DOHH2 (cell line): ENCODE results near the gene TAF4B.

Experiments used
- H3F3A ChIP-seq: fragments of 200-600 bp; sonication (generic), shearing (Covaris generic); 2 replicates; pipeline ENCODE4 v1.6.0; 2016; ENCODE audit warnings: antibody characterized with exemption, mild to moderate bottlenecking; ENCODE audit not compliant: control insufficient read depth, insufficient read depth
- H3K27ac ChIP-seq: fragments of 200-600 bp; sonication (generic); 2 replicates; pipeline ENCODE4 v1.5.1; 2014; ENCODE audit warnings: low read depth, mild to moderate bottlenecking, low read length, moderate library complexity
- H3K27me3 ChIP-seq: fragments of 200-600 bp; sonication (generic); 2 replicates; pipeline ENCODE4 v1.6.1; 2014; ENCODE audit warnings: mild to moderate bottlenecking, low read length, mixed read lengths; ENCODE audit not compliant: control insufficient read depth
- H3K36me3 ChIP-seq: fragments of 200-600 bp; sonication (generic); 2 replicates; pipeline ENCODE4 v1.6.1; 2014; ENCODE audit warnings: mild to moderate bottlenecking, low read length, moderate library complexity, mixed read lengths; ENCODE audit not compliant: control insufficient read depth
- H3K4me1 ChIP-seq: fragments of 200-600 bp; sonication (generic); 2 replicates; pipeline ENCODE4 v1.6.1; 2014; ENCODE audit warnings: mild to moderate bottlenecking, low read length, mixed read lengths; ENCODE audit not compliant: control insufficient read depth
- H3K4me2 ChIP-seq: fragments of 200-600 bp; sonication (generic); 2 replicates; pipeline ENCODE4 v1.6.0; 2014; ENCODE audit warnings: mild to moderate bottlenecking, low read length, moderate library complexity
- H3K4me3 ChIP-seq: fragments of 200-600 bp; sonication (generic); 2 replicates; pipeline ENCODE4 v1.5.1; 2014; ENCODE audit warnings: mild to moderate bottlenecking, low read length, mixed read lengths
- H3K79me2 ChIP-seq: fragments of 200-600 bp; sonication (generic); 2 replicates; pipeline ENCODE4 v1.6.1; 2014; ENCODE audit warnings: mild to moderate bottlenecking, low read length, mixed read lengths; ENCODE audit not compliant: control insufficient read depth
- H3K9me2 ChIP-seq: fragments of 200-600 bp; sonication (generic); replicated peaks from 2 replicates; pipeline ENCODE4 v1.6.1; 2014; ENCODE audit warnings: mild to moderate bottlenecking, low read length, mixed read lengths; ENCODE audit not compliant: control insufficient read depth
- H3K9me3 ChIP-seq: fragments of 200-600 bp; sonication (generic); 2 replicates; pipeline ENCODE4 v1.6.1; 2014; ENCODE audit warnings: antibody characterized with exemption, low read length, mixed read lengths; ENCODE audit not compliant: control insufficient read depth, insufficient read depth
- H4K20me1 ChIP-seq: fragments of 200-600 bp; sonication (generic); 2 replicates; pipeline ENCODE4 v1.6.0; 2014; ENCODE audit warnings: low read depth, mild to moderate bottlenecking, antibody characterized with exemption, low read length, moderate library complexity; ENCODE audit not compliant: control insufficient read depth, insufficient read depth
- EZH2phosphoT487 ChIP-seq: fragments of 200-600 bp; sonication (generic); IDR thresholded peaks from 2 replicates; pipeline ENCODE4 v1.6.1; 2017; ENCODE audit warnings: borderline replicate concordance, mild to moderate bottlenecking, antibody characterized with exemption, low read length, moderate library complexity, mixed read lengths
- TF ChIP-seq, protein P1 (sequence below): fragments of 200-600 bp; sonication (generic); IDR thresholded peaks from one replicate; pipeline ENCODE4 v1.5.1; 2014; ENCODE audit warnings: antibody characterized with exemption, mild to moderate bottlenecking, low read depth, low read length; ENCODE audit not compliant: poor library complexity, severe bottlenecking

Gene TAF4B

DNA sequence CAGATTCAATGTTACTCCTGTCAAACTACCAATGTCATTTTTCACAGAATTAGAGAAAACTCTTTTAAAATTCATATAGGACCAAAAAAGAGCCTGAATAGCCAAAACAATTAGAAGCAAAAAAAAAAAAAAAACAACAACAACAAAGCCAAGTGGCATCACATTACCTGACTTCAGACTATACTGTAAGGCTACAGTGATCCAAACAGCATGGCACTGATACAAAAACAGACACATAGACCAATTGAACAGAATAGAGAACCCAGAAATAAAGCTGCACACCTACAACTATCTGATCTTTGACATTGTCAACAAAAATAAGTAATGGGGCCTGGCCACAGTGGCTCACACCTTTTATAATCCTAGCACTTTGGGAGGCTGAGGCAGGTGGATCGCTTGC is 53.2 kb downstream of the TAF4B start:
- Histone ChIP-seq H3K9me3 (peaks cover 4% of the 10 kb centered on the region; the same call in 1 of the 2 replicates), H3K4me3 (no peak overlapping the region), H3F3A (no peaks in the 10 kb centered on the region), H3K27me3 (no peaks in the 10 kb centered on the region), H3K9me2 (no peaks in the 10 kb centered on the region), H3K27ac (no peak overlapping the region), H3K36me3 (peaks cover 66% of the 10 kb centered on the region), H3K79me2 (no peaks in the 10 kb centered on the region), H3K4me2 (no peak overlapping the region), H3K4me1 (peaks cover 3% of the 10 kb centered on the region), H4K20me1 (no peaks in the 10 kb centered on the region)
- TF ChIP-seq EZH2phosphoT487: no peak
- TF ChIP-seq, protein P1, sequence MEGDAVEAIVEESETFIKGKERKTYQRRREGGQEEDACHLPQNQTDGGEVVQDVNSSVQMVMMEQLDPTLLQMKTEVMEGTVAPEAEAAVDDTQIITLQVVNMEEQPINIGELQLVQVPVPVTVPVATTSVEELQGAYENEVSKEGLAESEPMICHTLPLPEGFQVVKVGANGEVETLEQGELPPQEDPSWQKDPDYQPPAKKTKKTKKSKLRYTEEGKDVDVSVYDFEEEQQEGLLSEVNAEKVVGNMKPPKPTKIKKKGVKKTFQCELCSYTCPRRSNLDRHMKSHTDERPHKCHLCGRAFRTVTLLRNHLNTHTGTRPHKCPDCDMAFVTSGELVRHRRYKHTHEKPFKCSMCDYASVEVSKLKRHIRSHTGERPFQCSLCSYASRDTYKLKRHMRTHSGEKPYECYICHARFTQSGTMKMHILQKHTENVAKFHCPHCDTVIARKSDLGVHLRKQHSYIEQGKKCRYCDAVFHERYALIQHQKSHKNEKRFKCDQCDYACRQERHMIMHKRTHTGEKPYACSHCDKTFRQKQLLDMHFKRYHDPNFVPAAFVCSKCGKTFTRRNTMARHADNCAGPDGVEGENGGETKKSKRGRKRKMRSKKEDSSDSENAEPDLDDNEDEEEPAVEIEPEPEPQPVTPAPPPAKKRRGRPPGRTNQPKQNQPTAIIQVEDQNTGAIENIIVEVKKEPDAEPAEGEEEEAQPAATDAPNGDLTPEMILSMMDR: no peak

DNA sequence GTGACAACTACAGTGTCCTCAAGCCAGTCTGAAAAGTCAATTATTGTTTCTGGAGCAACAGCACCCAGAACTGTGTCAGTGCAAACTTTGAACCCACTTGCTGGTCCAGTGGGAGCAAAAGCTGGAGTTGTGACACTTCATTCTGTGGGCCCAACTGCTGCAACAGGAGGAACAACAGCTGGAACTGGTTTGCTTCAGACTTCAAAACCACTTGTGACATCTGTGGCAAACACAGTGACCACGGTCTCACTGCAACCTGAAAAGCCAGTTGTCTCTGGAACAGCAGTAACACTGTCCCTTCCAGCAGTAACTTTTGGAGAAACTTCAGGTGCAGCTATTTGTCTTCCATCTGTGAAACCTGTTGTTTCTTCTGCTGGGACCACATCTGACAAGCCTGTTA is 59.8 kb downstream of the TAF4B start:
- H3K36me3 ChIP-seq: peaks cover 43% of the 10 kb centered on the region
- TF ChIP-seq EZH2phosphoT487: no peak
- TF ChIP-seq, protein P1: no peak
- H4K20me1 ChIP-seq: no peaks in the 10 kb centered on the region
- no peak overlapping the region for H3K4me3 ChIP-seq
- no peaks in the 10 kb centered on the region for H3K9me2 ChIP-seq
- no peak overlapping the region for H3K4me2 ChIP-seq
- no peak overlapping the region for H3K27ac ChIP-seq
- no peaks in the 10 kb centered on the region for H3K9me3 ChIP-seq
- 0 out of 2 replicates have a peak, but pooled peaks cover 4% of the 10 kb centered on the region for H3K79me2 ChIP-seq
- no peaks in the 10 kb centered on the region for H3K4me1 ChIP-seq
- H3K27me3 ChIP-seq: no peaks in the 10 kb centered on the region
- H3F3A ChIP-seq: no peaks in the 10 kb centered on the region

DNA sequence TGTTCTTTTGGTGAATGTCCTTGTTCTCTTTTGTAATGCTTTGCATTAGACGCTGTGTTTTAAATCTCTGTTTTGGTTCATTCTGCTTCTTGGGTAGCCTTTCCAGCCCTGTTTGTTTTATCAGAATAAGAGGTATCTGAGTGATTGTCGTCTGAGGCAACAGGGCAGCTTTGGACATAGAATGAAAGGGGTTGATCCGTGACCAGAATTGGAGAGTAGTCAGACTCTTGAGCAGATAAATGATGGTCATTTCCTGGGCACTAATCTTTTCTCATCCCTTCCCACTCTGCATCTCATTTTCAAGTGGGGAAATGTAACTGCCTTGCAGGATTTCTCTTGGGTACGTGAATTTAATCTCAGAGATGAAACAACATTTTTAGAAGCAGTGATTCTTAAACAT is 61.4 kb downstream of the TAF4B start:
- Histone ChIP-seq H3K4me2 (no peak overlapping the region), H4K20me1 (no peaks in the 10 kb centered on the region), H3K36me3 (peaks cover 48% of the 10 kb centered on the region), H3K4me1 (no peaks in the 10 kb centered on the region), H3K4me3 (no peak overlapping the region), H3K27ac (no peak overlapping the region), H3F3A (no peaks in the 10 kb centered on the region), H3K9me2 (no peaks in the 10 kb centered on the region), H3K27me3 (no peaks in the 10 kb centered on the region), H3K79me2 (0 out of 2 replicates have a peak, but pooled peaks cover 4% of the 10 kb centered on the region), H3K9me3 (no peaks in the 10 kb centered on the region)
- TF ChIP-seq EZH2phosphoT487: no peak
- TF ChIP-seq, protein P1: no peak

DNA sequence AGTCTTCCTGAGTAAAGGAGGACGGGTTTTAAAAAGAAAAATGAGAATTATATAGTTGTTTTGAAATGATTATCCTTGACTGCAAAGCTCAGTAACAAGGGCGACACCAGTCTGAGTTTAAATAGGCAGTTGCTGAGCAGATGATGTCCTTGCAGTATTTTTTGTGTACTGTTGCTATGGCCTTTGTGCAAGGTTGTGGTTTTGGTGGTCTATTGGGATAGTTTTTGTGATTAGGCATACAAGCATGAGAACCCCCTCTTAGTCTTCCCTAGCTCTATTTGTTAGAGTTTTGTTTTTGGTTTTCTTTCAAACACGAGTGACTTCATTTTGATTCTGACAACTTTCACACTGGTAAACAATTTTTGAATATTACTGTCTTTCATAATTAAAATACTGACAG is 64.1 kb downstream of the TAF4B start:
- Histone ChIP-seq H3K4me2 (no peak overlapping the region), H3K4me1 (no peaks in the 10 kb centered on the region), H3K27ac (no peak overlapping the region), H3K9me2 (no peaks in the 10 kb centered on the region), H3K4me3 (no peak overlapping the region), H3F3A (no peaks in the 10 kb centered on the region), H3K27me3 (no peaks in the 10 kb centered on the region), H3K36me3 (peaks cover 47% of the 10 kb centered on the region), H4K20me1 (no peaks in the 10 kb centered on the region), H3K9me3 (no peaks in the 10 kb centered on the region), H3K79me2 (0 out of 2 replicates have a peak, but pooled peaks cover 4% of the 10 kb centered on the region)
- TF ChIP-seq EZH2phosphoT487: no peak
- TF ChIP-seq, protein P1: no peak
